HEK293 (cell line): ENCODE data around the gene TAS2R1.

Experiments
- CTCF ChIA-PET: fragments of 350-600 bp; formaldehyde crosslinking; extraction: SDS; loops from one replicate; lab custom pipeline; 2021; ENCODE audit warnings: antibody characterized with exemption; lab: Yijun Ruan, JAX
- POLR2A ChIA-PET: fragments of 300-600 bp; formaldehyde crosslinking; extraction: SDS; loops from one replicate; lab custom pipeline; 2020; ENCODE audit warnings: antibody characterized with exemption, inconsistent platforms; lab: Yijun Ruan, JAX
- H3K27ac ChIP-seq: fragments of 200-500 bp; sonication (Bioruptor generic); 2 replicates; pipeline ENCODE4 v1.5.1; 2014; ENCODE audit warnings: low read depth, low read length, control low read depth, inconsistent platforms; ENCODE audit errors: extremely low read depth
- H3K36me3 ChIP-seq, 2 experiments: fragments of 200-500 bp in 1 of 2; sonication (Bioruptor generic) in 1 of 2; 1 replicate in 1 of 2; 2 replicates in 1 of 2; pipeline ENCODE4 v1.5.1; 2014 to 2017; ENCODE audit warnings: inconsistent platforms in 2 of 2, low read length in 2 of 2; ENCODE audit not compliant: control insufficient read depth in 2 of 2, insufficient read depth in 1 of 2
- H3K4me1 ChIP-seq: fragments of 200-500 bp; sonication (Bioruptor generic); 2 replicates; pipeline ENCODE4 v1.5.1; 2014; ENCODE audit warnings: mild to moderate bottlenecking, low read length, inconsistent platforms; ENCODE audit not compliant: control insufficient read depth, insufficient read depth
- H3K4me3 ChIP-seq: 2 replicates; pipeline ENCODE4 v1.5.1; 2011; ENCODE audit warnings: low read depth, mild to moderate bottlenecking, control low read depth, low read length, moderate library complexity
- H3K9me3 ChIP-seq: fragments of 200-500 bp; sonication (Bioruptor generic); 2 replicates; pipeline ENCODE4 v1.5.1; 2014; ENCODE audit warnings: low read depth, low read length, inconsistent platforms; ENCODE audit not compliant: control insufficient read depth, insufficient read depth
- GLIS2 ChIP-seq: fragments of 450-650 bp; formaldehyde crosslinking; IDR thresholded peaks from 2 replicates; pipeline ENCODE4 v1.5.1; 2016; ENCODE audit warnings: missing biosample characterization, missing genetic modification characterization
- KLF1 ChIP-seq: fragments of 450-650 bp; formaldehyde crosslinking; IDR thresholded peaks from 2 replicates; pipeline ENCODE4 v1.5.1; 2016; ENCODE audit warnings: missing biosample characterization, missing genetic modification characterization
- KLF16 ChIP-seq: fragments of 450-650 bp; formaldehyde crosslinking; IDR thresholded peaks from 2 replicates; pipeline ENCODE4 v1.5.1; 2017; ENCODE audit warnings: missing biosample characterization, missing genetic modification characterization
- PRDM1 ChIP-seq: fragments of 450-650 bp; formaldehyde crosslinking; IDR thresholded peaks from 2 replicates; pipeline ENCODE4; 2016; ENCODE audit warnings: missing biosample characterization, missing genetic modification characterization
- PRDM4 ChIP-seq: fragments of 450-650 bp; formaldehyde crosslinking; IDR thresholded peaks from 2 replicates; pipeline ENCODE4 v1.5.1; 2017; ENCODE audit warnings: missing biosample characterization, missing genetic modification characterization
- PRDM6 ChIP-seq: fragments of 450-650 bp; formaldehyde crosslinking; IDR thresholded peaks from 2 replicates; pipeline ENCODE4 v1.5.1; 2017; ENCODE audit warnings: missing biosample characterization, missing genetic modification characterization
- SCRT1 ChIP-seq: fragments of 450-650 bp; formaldehyde crosslinking; IDR thresholded peaks from 2 replicates; pipeline ENCODE4 v1.5.1; 2016; ENCODE audit warnings: missing biosample characterization, missing genetic modification characterization, borderline replicate concordance
- YY2 ChIP-seq: fragments of 450-650 bp; formaldehyde crosslinking; IDR thresholded peaks from 2 replicates; pipeline ENCODE4 v1.5.1; 2016; ENCODE audit warnings: missing biosample characterization, missing genetic modification characterization
- ZBTB8A ChIP-seq: fragments of 450-650 bp; formaldehyde crosslinking; IDR thresholded peaks from 2 replicates; pipeline ENCODE4 v1.5.1; 2016; ENCODE audit warnings: missing biosample characterization, missing genetic modification characterization
- ZFP37 ChIP-seq: fragments of 450-650 bp; formaldehyde crosslinking; IDR thresholded peaks from 2 replicates; pipeline ENCODE4 v1.5.1; 2016; ENCODE audit warnings: missing biosample characterization, missing genetic modification characterization
- ZNF112 ChIP-seq: fragments of 450-650 bp; formaldehyde crosslinking; IDR thresholded peaks from 2 replicates; pipeline ENCODE4 v1.5.0; 2017; ENCODE audit warnings: missing biosample characterization, missing genetic modification characterization
- ZNF148 ChIP-seq: fragments of 450-650 bp; formaldehyde crosslinking; IDR thresholded peaks from 2 replicates; pipeline ENCODE4 v1.5.0; 2017; ENCODE audit warnings: missing biosample characterization, missing genetic modification characterization, borderline replicate concordance
- ZNF157 ChIP-seq: fragments of 450-650 bp; formaldehyde crosslinking; IDR thresholded peaks from 2 replicates; pipeline ENCODE4 v1.5.1; 2016; ENCODE audit warnings: missing biosample characterization, missing genetic modification characterization
- ZNF302 ChIP-seq: fragments of 450-650 bp; formaldehyde crosslinking; IDR thresholded peaks from 2 replicates; pipeline ENCODE4 v1.5.1; 2016; ENCODE audit warnings: missing biosample characterization, missing genetic modification characterization, low read depth
- ZNF366 ChIP-seq: fragments of 450-650 bp; formaldehyde crosslinking; conservative IDR thresholded peaks from 2 replicates; pipeline ENCODE4 v1.5.1; 2016; ENCODE audit warnings: missing biosample characterization, missing genetic modification characterization
- ZNF518A ChIP-seq: fragments of 450-650 bp; formaldehyde crosslinking; conservative IDR thresholded peaks from 2 replicates; pipeline ENCODE4 v1.5.1; 2016; ENCODE audit warnings: low read depth, missing biosample characterization, missing genetic modification characterization
- ZNF530 ChIP-seq: fragments of 450-650 bp; formaldehyde crosslinking; IDR thresholded peaks from 2 replicates; pipeline ENCODE4 v1.5.1; 2016; ENCODE audit warnings: low read depth, missing biosample characterization, missing genetic modification characterization
- ZNF585B ChIP-seq: fragments of 450-650 bp; formaldehyde crosslinking; IDR thresholded peaks from 2 replicates; pipeline ENCODE4 v1.5.1; 2016; ENCODE audit warnings: missing biosample characterization, missing genetic modification characterization
- ZNF670 ChIP-seq: fragments of 450-650 bp; formaldehyde crosslinking; IDR thresholded peaks from 2 replicates; pipeline ENCODE4 v1.5.1; 2016; ENCODE audit warnings: missing biosample characterization, missing genetic modification characterization, low read depth
- ZNF677 ChIP-seq: fragments of 450-650 bp; IDR thresholded peaks from 2 replicates; pipeline ENCODE4 v1.5.0; 2018; ENCODE audit warnings: missing biosample characterization, mild to moderate bottlenecking, missing genetic modification characterization, moderate library complexity
- ZNF777 ChIP-seq: fragments of 450-650 bp; formaldehyde crosslinking; IDR thresholded peaks from 2 replicates; pipeline ENCODE4 v1.5.1; 2017; ENCODE audit warnings: missing biosample characterization, missing genetic modification characterization, borderline replicate concordance
- ZNF785 ChIP-seq: fragments of 450-650 bp; formaldehyde crosslinking; IDR thresholded peaks from 2 replicates; pipeline ENCODE4 v1.5.1; 2016; ENCODE audit warnings: missing biosample characterization, missing genetic modification characterization
- ZNF791 ChIP-seq: fragments of 450-650 bp; formaldehyde crosslinking; IDR thresholded peaks from 2 replicates; pipeline ENCODE4 v1.5.1; 2016; ENCODE audit warnings: missing biosample characterization, missing genetic modification characterization

Gene TAS2R1

GRCh38 chr5:9615331-9615730, 14.8 kb downstream of the TAS2R1 start:
- Histone ChIP-seq H3K4me1 (no peaks in the 10 kb centered on the region), H3K9me3 (no peaks in the 10 kb centered on the region), H3K27ac (no peak overlapping the region)
- TF ChIP-seq ZNF585B (tag by site-specific recombination) = no peak
- TF ChIP-seq, all 188 proteins: peak for 0
- POLR2A ChIA-PET = no interaction called here
- CTCF ChIA-PET = no interaction called here
- H3K36me3 ChIP-seq = no peaks in the 10 kb centered on the region
- no peak overlapping the region for H3K4me3 ChIP-seq

- no peaks in the 10 kb centered on the region for H3K4me1 ChIP-seq
- H3K27ac ChIP-seq = no peak overlapping the region
- ChIA-PET CTCF (interaction anchor here (0.6 kb wide), 1 partner anchor 54 kb away, joined by 3 read pairs; no protein-coding TSS in a partner anchor), POLR2A (no interaction called here)
- no peak for TF ChIP-seq ZNF157 (tag by site-specific recombination)
- no peak for TF ChIP-seq ZNF785 (tag by site-specific recombination)
- no peak for TF ChIP-seq ZNF530 (tag by site-specific recombination)
- no peak for TF ChIP-seq YY2
- no peak for TF ChIP-seq KLF16
- no peak for TF ChIP-seq ZNF366 (tag by site-specific recombination)
- no peak for TF ChIP-seq PRDM6
- no peak for TF ChIP-seq ZNF148 (tag by site-specific recombination)
- TF ChIP-seq ZNF791 (tag by site-specific recombination) = no peak
- TF ChIP-seq SCRT1 = no peak
- TF ChIP-seq ZNF677 = no peak
- no peak for TF ChIP-seq GLIS2 (tag by site-specific recombination)
- TF ChIP-seq ZNF670 (tag by site-specific recombination) = no peak
- no peak overlapping the region for H3K4me3 ChIP-seq
- no peaks in the 10 kb centered on the region for H3K9me3 ChIP-seq
- no peaks in the 10 kb centered on the region for H3K36me3 ChIP-seq
Observed at GRCh38 chr5:9613360-9613759, 16.8 kb downstream of the TAS2R1 start.

- POLR2A ChIA-PET = no interaction called here
- Histone ChIP-seq H3K27ac (no peak overlapping the region), H3K36me3 (no peaks in the 10 kb centered on the region), H3K9me3 (no peaks in the 10 kb centered on the region), H3K4me3 (no peak overlapping the region), H3K4me1 (no peaks in the 10 kb centered on the region)
- no peak for TF ChIP-seq KLF1
- no peak for TF ChIP-seq ZBTB8A
- no peak for TF ChIP-seq PRDM1 (tag by site-specific recombination)
- TF ChIP-seq ZNF518A (tag by site-specific recombination) = no peak
- no peak for TF ChIP-seq PRDM4 (tag by site-specific recombination)
- no peak for TF ChIP-seq ZFP37
- no peak for TF ChIP-seq ZNF302
- no peak for TF ChIP-seq ZNF777
- TF ChIP-seq ZNF112 (tag by site-specific recombination) = no peak
- CTCF ChIA-PET = interaction anchor here (0.6 to 1.0 kb wide), 2 partner anchors 15 to 32 kb away, joined by 3 to 4 read pairs; no protein-coding TSS in a partner anchor
Observed at GRCh38 chr5:9610969-9611368, 19.2 kb downstream of the TAS2R1 start.
